IMR-90 (cell line): Measurements from ENCODE around the gene ZNF708.
"Not testable (repeated sequence)": the region's sequence is repeated elsewhere in the genome, so short reads cannot be mapped to it uniquely, and the experiment has no call there.

ENCODE experiments used
- CHD1 ChIP-seq: IDR thresholded peaks from 2 replicates; pipeline ENCODE4 v1.6.1; 2012; ENCODE audit warnings: low read depth, low read length, improper control_type of control experiment
- CTCF ChIP-seq: conservative IDR thresholded peaks from 2 replicates; pipeline ENCODE4 v1.5.1; 2012; ENCODE audit warnings: mild to moderate bottlenecking, low read depth, low read length, improper control_type of control experiment
- POLR2A ChIP-seq: IDR thresholded peaks from 2 replicates; pipeline ENCODE4 v1.6.1; 2012; ENCODE audit warnings: mild to moderate bottlenecking, low read depth, low read length
- RAD21 ChIP-seq: IDR thresholded peaks from 2 replicates; pipeline ENCODE4 v1.6.1; 2012; ENCODE audit warnings: low read length, improper control_type of control experiment
- USF2 ChIP-seq: fragments of 150-350 bp; IDR thresholded peaks from 2 replicates; pipeline ENCODE4 v1.6.1; 2017; ENCODE audit warnings: mild to moderate bottlenecking, antibody characterized with exemption, low read length, low read depth

GRCh38 chr19:21306881-21307479 lies 22.2 kb downstream of the ZNF708 start:
- not testable (repeated sequence) for TF ChIP-seq RAD21, CTCF, CHD1, USF2, POLR2A
